K562 (cell line): ENCODE data around the gene BCCIP. TPM values are rescaled to one million over a fixed set of nuclear protein-coding genes. Genes with fewer than 3 reads are reported as not detected.

Experiments
- BRD9 ChIP-seq: fragments of 450-650 bp; IDR thresholded peaks from 2 replicates; pipeline ENCODE4 v1.6.1; 2018; ENCODE audit warnings: low read depth; ENCODE audit not compliant: partially characterized antibody
- CHD2 ChIP-seq: IDR thresholded peaks from 2 replicates; pipeline ENCODE4 v1.6.1; 2011; ENCODE audit warnings: low read depth, low read length
- DACH1 ChIP-seq: fragments of 450-650 bp; IDR thresholded peaks from 2 replicates; pipeline ENCODE4 v1.6.1; 2018; ENCODE audit not compliant: partially characterized antibody
- DNMT1 ChIP-seq: fragments of 450-650 bp; IDR thresholded peaks from 2 replicates; pipeline ENCODE4 v1.6.1; 2016; ENCODE audit warnings: antibody characterized with exemption, mild to moderate bottlenecking
- FOXK1 ChIP-seq: sonication (generic); formaldehyde crosslinking; IDR thresholded peaks from 2 replicates; pipeline ENCODE4 v1.8.0; 2022; ENCODE audit warnings: missing genetic modification reagents, mild to moderate bottlenecking, borderline replicate concordance
- FOXK2 ChIP-seq, 2 experiments: fragments of 450-650 bp; IDR thresholded peaks in 1 of 2; conservative IDR thresholded peaks in 1 of 2; 2 replicates each; pipeline ENCODE4 v1.6.1; 2016; ENCODE audit warnings: low read depth in 2 of 2, mild to moderate bottlenecking in 1 of 2
- GATA2 ChIP-seq: sonication (generic); formaldehyde crosslinking; IDR thresholded peaks from 2 replicates; pipeline ENCODE4 v1.4.0; 2020; ENCODE audit warnings: mild to moderate bottlenecking, missing genetic modification reagents
- GATAD2A ChIP-seq: fragments of 450-650 bp; IDR thresholded peaks from 2 replicates; pipeline ENCODE4 v1.6.1; 2017
- JUND ChIP-seq, 2 experiments: IDR thresholded peaks; 2 replicates in 1 of 2; 3 replicates in 1 of 2; pipeline ENCODE4 v1.6.1; 2011; ENCODE audit warnings: borderline replicate concordance in 2 of 2, low read depth in 2 of 2, low read length in 2 of 2, improper control_type of control experiment in 1 of 2, missing biosample characterization in 1 of 2, missing genetic modification characterization in 1 of 2, missing genetic modification reagents in 1 of 2
- MCM7 ChIP-seq, 2 experiments: fragments of 450-650 bp; IDR thresholded peaks; 2 replicates each; pipeline ENCODE4 v1.6.1; 2016 to 2018
- MEIS2 ChIP-seq: fragments of 450-650 bp; IDR thresholded peaks from 2 replicates; pipeline ENCODE4 v1.6.1; 2014; ENCODE audit warnings: mild to moderate bottlenecking; ENCODE audit not compliant: partially characterized antibody
- MTA2 ChIP-seq: fragments of 450-650 bp; IDR thresholded peaks from 2 replicates; pipeline ENCODE4 v1.6.1; 2016; ENCODE audit warnings: low read depth
- NBN ChIP-seq: fragments of 450-650 bp; IDR thresholded peaks from 2 replicates; pipeline ENCODE4 v1.6.1; 2016; ENCODE audit warnings: low read depth, mild to moderate bottlenecking
- RFX1 ChIP-seq: fragments of 450-650 bp; IDR thresholded peaks from 2 replicates; pipeline ENCODE4 v1.6.1; 2016; ENCODE audit warnings: mild to moderate bottlenecking, moderate library complexity
- SMARCE1 ChIP-seq: fragments of 450-650 bp; IDR thresholded peaks from 2 replicates; pipeline ENCODE4 v1.7.1; 2016; ENCODE audit warnings: mild to moderate bottlenecking
- SOX6 ChIP-seq: fragments of 450-650 bp; IDR thresholded peaks from 2 replicates; pipeline ENCODE4 v1.6.1; 2014; ENCODE audit warnings: mild to moderate bottlenecking
- STAT5A ChIP-seq: IDR thresholded peaks from 2 replicates; pipeline ENCODE4 v1.6.1; 2012; ENCODE audit warnings: low read length, inconsistent platforms, borderline replicate concordance
- polyA plus RNA-seq, 8 experiments: library from polyadenylated mRNA; depleted of rRNA in 4 of 8; stranded (reverse) in 5 of 8; unstranded in 3 of 8; fragments of >200 nt; fragmentation: Nextera tagmentation in 2 of 8; fragmentation: Illumina TruSeq in 1 of 8; extraction: Ambion mirVana in 2 of 8; extraction: Trizol in 1 of 8; gene quantifications; 2 replicates each; pipeline versions ENCODE4 v1.2.1 to v1.2.3, GENCODE V29; 2011 to 2014; ENCODE audit warnings: inconsistent platforms in 1 of 8, missing spikeins in 1 of 8
- total RNA-seq, 7 experiments: library from RNA; depleted of rRNA in 6 of 7; stranded (reverse); fragments of >200 nt in 6 of 7; fragmentation: Illumina TruSeq in 2 of 7; extraction: Trizol in 2 of 7; gene quantifications; 2 replicates each; pipeline versions ENCODE4 v1.2.1 to v1.2.3, GENCODE V29; 2011 to 2021; ENCODE audit warnings: low replicate concordance in 1 of 7
- TF ChIP-seq, protein P1 (sequence below): fragments of 250-450 bp; sonication (Bioruptor Pico); IDR thresholded peaks from 2 replicates; pipeline ENCODE4 v1.5.0; 2022; ENCODE audit warnings: mild to moderate bottlenecking
- TF ChIP-seq, protein P2 (sequence below): sonication (generic); formaldehyde crosslinking; IDR thresholded peaks from 2 replicates; pipeline ENCODE4 v1.8.1; 2023; ENCODE audit warnings: mild to moderate bottlenecking, missing genetic modification reagents
- TF ChIP-seq, protein P3 (sequence below): fragments of 450-650 bp; IDR thresholded peaks from 2 replicates; pipeline ENCODE4 v1.6.1; 2017; ENCODE audit warnings: mild to moderate bottlenecking, moderate library complexity
- TF ChIP-seq, protein P4 (sequence below), 2 experiments: fragments of 200-800 bp in 1 of 2; sonication (Bioruptor generic) in 1 of 2; sonication (generic) in 1 of 2; formaldehyde crosslinking in 1 of 2; IDR thresholded peaks in 1 of 2; conservative IDR thresholded peaks in 1 of 2; 2 replicates each; pipeline versions ENCODE4 v1.5.0 to v1.6.1; 2016 to 2020; ENCODE audit warnings: missing compliant biosample characterization in 1 of 2, missing genetic modification characterization in 1 of 2, missing genetic modification reagents in 1 of 2
- TF ChIP-seq, protein P5 (sequence below): fragments of 450-650 bp; IDR thresholded peaks from 2 replicates; pipeline ENCODE4 v1.6.1; 2016; ENCODE audit warnings: antibody characterized with exemption

Gene BCCIP
- total and polyA plus RNA-seq, 9 of the 15 experiments (the other 6 are each of a cell fraction or from before 2014, with no cell fraction given), result 95.1 to 204 (median 163) TPM

DNA sequence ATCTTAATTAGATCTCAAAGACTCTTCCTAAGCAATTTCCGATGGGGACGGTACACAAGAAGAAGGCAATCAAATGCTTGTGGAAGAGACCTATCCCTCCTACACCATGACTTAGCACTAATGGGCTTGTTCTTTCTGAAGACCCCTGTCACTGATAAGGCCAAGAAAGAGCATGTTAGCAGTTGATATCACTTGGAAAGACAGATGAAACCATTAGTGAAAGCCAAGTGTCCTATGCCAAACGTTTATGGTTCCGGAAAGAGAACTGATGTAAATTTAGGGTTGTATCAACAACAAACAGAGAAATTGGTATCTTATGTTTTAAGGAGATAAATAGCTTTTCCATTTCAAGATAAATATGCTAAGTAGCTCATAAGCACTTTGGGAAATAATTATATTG, 6.8 kb upstream of the BCCIP start (continued):
- TF ChIP-seq, protein P1, sequence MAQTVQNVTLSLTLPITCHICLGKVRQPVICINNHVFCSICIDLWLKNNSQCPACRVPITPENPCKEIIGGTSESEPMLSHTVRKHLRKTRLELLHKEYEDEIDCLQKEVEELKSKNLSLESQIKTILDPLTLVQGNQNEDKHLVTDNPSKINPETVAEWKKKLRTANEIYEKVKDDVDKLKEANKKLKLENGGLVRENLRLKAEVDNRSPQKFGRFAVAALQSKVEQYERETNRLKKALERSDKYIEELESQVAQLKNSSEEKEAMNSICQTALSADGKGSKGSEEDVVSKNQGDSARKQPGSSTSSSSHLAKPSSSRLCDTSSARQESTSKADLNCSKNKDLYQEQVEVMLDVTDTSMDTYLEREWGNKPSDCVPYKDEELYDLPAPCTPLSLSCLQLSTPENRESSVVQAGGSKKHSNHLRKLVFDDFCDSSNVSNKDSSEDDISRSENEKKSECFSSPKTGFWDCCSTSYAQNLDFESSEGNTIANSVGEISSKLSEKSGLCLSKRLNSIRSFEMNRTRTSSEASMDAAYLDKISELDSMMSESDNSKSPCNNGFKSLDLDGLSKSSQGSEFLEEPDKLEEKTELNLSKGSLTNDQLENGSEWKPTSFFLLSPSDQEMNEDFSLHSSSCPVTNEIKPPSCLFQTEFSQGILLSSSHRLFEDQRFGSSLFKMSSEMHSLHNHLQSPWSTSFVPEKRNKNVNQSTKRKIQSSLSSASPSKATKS (CRISPR knock-in tag), result no peak
- TF ChIP-seq, protein P2, sequence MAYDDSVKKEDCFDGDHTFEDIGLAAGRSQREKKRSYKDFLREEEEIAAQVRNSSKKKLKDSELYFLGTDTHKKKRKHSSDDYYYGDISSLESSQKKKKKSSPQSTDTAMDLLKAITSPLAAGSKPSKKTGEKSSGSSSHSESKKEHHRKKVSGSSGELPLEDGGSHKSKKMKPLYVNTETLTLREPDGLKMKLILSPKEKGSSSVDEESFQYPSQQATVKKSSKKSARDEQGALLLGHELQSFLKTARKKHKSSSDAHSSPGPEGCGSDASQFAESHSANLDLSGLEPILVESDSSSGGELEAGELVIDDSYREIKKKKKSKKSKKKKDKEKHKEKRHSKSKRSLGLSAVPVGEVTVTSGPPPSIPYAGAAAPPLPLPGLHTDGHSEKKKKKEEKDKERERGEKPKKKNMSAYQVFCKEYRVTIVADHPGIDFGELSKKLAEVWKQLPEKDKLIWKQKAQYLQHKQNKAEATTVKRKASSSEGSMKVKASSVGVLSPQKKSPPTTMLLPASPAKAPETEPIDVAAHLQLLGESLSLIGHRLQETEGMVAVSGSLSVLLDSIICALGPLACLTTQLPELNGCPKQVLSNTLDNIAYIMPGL, result no peak
- no peak for TF ChIP-seq CHD2
- peak; percentile 68; the same call in 1 of the 2 replicates for TF ChIP-seq JUND (IDR thresholded peaks at IDR 0.05; ENCODE audit: borderline replicate concordance, low read depth, low read length)
- TF ChIP-seq JUND (tag; IDR thresholded peaks at IDR 0.05; ENCODE audit: borderline replicate concordance, low read depth, low read length), result no peak; the same call in 1 of the 3 replicates
- TF ChIP-seq GATAD2A, result 0 out of 2 replicates have a peak, but pooled peaks have one; percentile 13
- TF ChIP-seq GATA2, result peak; percentile 42; the same call in 1 of the 2 replicates
- peak; percentile 94 for TF ChIP-seq SMARCE1
- peak; percentile 40 for TF ChIP-seq BRD9
- peak; percentile 51 to 54 for TF ChIP-seq FOXK2 (conservative IDR thresholded peaks at IDR 0.05 in 1 of 2, IDR thresholded peaks at IDR 0.05 in 1 of 2; ENCODE audit: low read depth in 2 of 2)
- peak; percentile 92 for TF ChIP-seq MEIS2
- no peak for TF ChIP-seq RFX1
- peak; percentile 76 for TF ChIP-seq DACH1
- no peak for TF ChIP-seq MCM7 (IDR thresholded peaks at IDR 0.05)
- peak; percentile 94 for TF ChIP-seq SOX6
- TF ChIP-seq MTA2, result peak; percentile 90
- no peak for TF ChIP-seq DNMT1
- TF ChIP-seq FOXK1 (CRISPR knock-in tag), result no peak
- peak; percentile 92 for TF ChIP-seq STAT5A
- TF ChIP-seq, protein P3, sequence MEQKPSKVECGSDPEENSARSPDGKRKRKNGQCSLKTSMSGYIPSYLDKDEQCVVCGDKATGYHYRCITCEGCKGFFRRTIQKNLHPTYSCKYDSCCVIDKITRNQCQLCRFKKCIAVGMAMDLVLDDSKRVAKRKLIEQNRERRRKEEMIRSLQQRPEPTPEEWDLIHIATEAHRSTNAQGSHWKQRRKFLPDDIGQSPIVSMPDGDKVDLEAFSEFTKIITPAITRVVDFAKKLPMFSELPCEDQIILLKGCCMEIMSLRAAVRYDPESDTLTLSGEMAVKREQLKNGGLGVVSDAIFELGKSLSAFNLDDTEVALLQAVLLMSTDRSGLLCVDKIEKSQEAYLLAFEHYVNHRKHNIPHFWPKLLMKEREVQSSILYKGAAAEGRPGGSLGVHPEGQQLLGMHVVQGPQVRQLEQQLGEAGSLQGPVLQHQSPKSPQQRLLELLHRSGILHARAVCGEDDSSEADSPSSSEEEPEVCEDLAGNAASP, result no peak
- TF ChIP-seq, protein P4, sequence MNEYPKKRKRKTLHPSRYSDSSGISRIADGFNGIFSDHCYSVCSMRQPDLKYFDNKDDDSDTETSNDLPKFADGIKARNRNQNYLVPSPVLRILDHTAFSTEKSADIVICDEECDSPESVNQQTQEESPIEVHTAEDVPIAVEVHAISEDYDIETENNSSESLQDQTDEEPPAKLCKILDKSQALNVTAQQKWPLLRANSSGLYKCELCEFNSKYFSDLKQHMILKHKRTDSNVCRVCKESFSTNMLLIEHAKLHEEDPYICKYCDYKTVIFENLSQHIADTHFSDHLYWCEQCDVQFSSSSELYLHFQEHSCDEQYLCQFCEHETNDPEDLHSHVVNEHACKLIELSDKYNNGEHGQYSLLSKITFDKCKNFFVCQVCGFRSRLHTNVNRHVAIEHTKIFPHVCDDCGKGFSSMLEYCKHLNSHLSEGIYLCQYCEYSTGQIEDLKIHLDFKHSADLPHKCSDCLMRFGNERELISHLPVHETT (CRISPR knock-in tag; conservative IDR thresholded peaks at IDR 0.05 in 1 of 2, IDR thresholded peaks at IDR 0.05 in 1 of 2), result 0 out of 4 replicates have a peak, but pooled peaks of 1 of the 2 experiments have one; percentile 57
- TF ChIP-seq NBN, result peak; percentile 87
- TF ChIP-seq, protein P5, sequence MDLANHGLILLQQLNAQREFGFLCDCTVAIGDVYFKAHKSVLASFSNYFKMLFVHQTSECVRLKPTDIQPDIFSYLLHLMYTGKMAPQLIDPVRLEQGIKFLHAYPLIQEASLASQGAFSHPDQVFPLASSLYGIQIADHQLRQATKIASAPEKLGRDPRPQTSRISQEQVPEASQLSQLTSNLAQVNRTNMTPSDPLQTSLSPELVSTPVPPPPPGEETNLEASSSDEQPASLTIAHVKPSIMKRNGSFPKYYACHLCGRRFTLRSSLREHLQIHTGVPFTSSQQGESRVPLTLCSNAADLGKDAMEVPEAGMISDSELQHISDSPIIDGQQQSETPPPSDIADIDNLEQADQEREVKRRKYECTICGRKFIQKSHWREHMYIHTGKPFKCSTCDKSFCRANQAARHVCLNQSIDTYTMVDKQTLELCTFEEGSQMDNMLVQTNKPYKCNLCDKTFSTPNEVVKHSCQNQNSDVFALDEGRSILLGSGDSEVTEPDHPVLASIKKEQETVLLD, result peak; percentile 72; the same call in 1 of the 2 replicates
